K562 (cell line): ENCODE measurements around the gene FKRP. TPM values are rescaled to one million over a fixed set of nuclear protein-coding genes. Genes with fewer than 3 reads are reported as not detected.

Experiments used
- BMI1 ChIP-seq: fragments of 150-350 bp; IDR thresholded peaks from 2 replicates; pipeline ENCODE4 v1.6.1; 2014; ENCODE audit warnings: low read length
- CBX1 ChIP-seq: sonication (generic); IDR thresholded peaks from 2 replicates; pipeline ENCODE4 v1.6.1; 2016; ENCODE audit warnings: antibody characterized with exemption, low read depth, mild to moderate bottlenecking
- GTF2B ChIP-seq: IDR thresholded peaks from 2 replicates; pipeline ENCODE4 v1.6.1; 2011; ENCODE audit not compliant: insufficient read length; ENCODE audit errors: extremely low read depth
- KLF1 ChIP-seq: fragments of 450-650 bp; IDR thresholded peaks from 2 replicates; pipeline ENCODE4 v1.6.1; 2016; ENCODE audit warnings: missing genetic modification characterization, missing compliant biosample characterization
- MIER1 ChIP-seq: fragments of 450-650 bp; IDR thresholded peaks from 2 replicates; pipeline ENCODE4 v1.6.1; 2016; ENCODE audit warnings: antibody characterized with exemption, mild to moderate bottlenecking, low read depth
- MLLT1 ChIP-seq, 2 experiments: fragments of 450-650 bp; IDR thresholded peaks; 2 replicates each; pipeline ENCODE4 v1.6.1; 2016
- MNT ChIP-seq, 2 experiments: fragments of 450-650 bp; conservative IDR thresholded peaks; 2 replicates each; pipeline ENCODE4 v1.6.1; 2017; ENCODE audit warnings: mild to moderate bottlenecking in 2 of 2, moderate library complexity in 2 of 2
- MXI1 ChIP-seq: IDR thresholded peaks from 2 replicates; pipeline ENCODE4 v1.6.1; 2011; ENCODE audit warnings: low read depth, mild to moderate bottlenecking, improper control_type of control experiment, low read length
- NUFIP1 ChIP-seq: fragments of 450-650 bp; IDR thresholded peaks from 2 replicates; pipeline ENCODE4 v1.6.1; 2018; ENCODE audit not compliant: partially characterized antibody
- PHF8 ChIP-seq: fragments of 200-600 bp; sonication (generic); IDR thresholded peaks from 2 replicates; pipeline ENCODE4 v1.6.1; 2012; ENCODE audit warnings: mixed run types, mild to moderate bottlenecking, inconsistent platforms, low read length, moderate library complexity, borderline replicate concordance
- POLR2H ChIP-seq: IDR thresholded peaks from 2 replicates; pipeline ENCODE4 v1.6.1; 2016; ENCODE audit warnings: missing genetic modification characterization, low read depth, mild to moderate bottlenecking, control low read depth, missing compliant biosample characterization, moderate library complexity
- RERE ChIP-seq: sonication (generic); formaldehyde crosslinking; IDR thresholded peaks from 2 replicates; pipeline ENCODE4 v1.8.0; 2023; ENCODE audit warnings: missing genetic modification reagents, mild to moderate bottlenecking, borderline replicate concordance
- RFX7 ChIP-seq: fragments of 250-450 bp; sonication (Bioruptor Pico); IDR thresholded peaks from 2 replicates; pipeline ENCODE4 v1.5.1; 2021; ENCODE audit warnings: mild to moderate bottlenecking
- SIN3A ChIP-seq, 2 experiments: fragments of 150-350 bp in 1 of 2; IDR thresholded peaks; 2 replicates each; pipeline ENCODE4 v1.6.1; 2011 to 2016; ENCODE audit warnings: borderline replicate concordance in 2 of 2, low read depth in 2 of 2, low read length in 2 of 2, mild to moderate bottlenecking in 2 of 2, moderate library complexity in 2 of 2; ENCODE audit not compliant: control insufficient read depth in 1 of 2
- YBX1 ChIP-seq: fragments of 450-650 bp; IDR thresholded peaks from 2 replicates; pipeline ENCODE4 v1.7.1; 2016; ENCODE audit warnings: mild to moderate bottlenecking
- ZC3H11A ChIP-seq: IDR thresholded peaks from 2 replicates; pipeline ENCODE4 v1.6.1; 2012; ENCODE audit warnings: low read depth, low read length, improper control_type of control experiment
- ZZZ3 ChIP-seq: fragments of 450-650 bp; IDR thresholded peaks from 2 replicates; pipeline ENCODE4 v1.6.1; 2016; ENCODE audit warnings: antibody characterized with exemption, mild to moderate bottlenecking, moderate library complexity
- polyA plus RNA-seq, 8 experiments: library from polyadenylated mRNA; depleted of rRNA in 4 of 8; stranded (reverse) in 5 of 8; unstranded in 3 of 8; fragments of >200 nt; fragmentation: Nextera tagmentation in 2 of 8; fragmentation: Illumina TruSeq in 1 of 8; extraction: Ambion mirVana in 2 of 8; extraction: Trizol in 1 of 8; gene quantifications; 2 replicates each; pipeline versions ENCODE4 v1.2.1 to v1.2.3, GENCODE V29; 2011 to 2014; ENCODE audit warnings: inconsistent platforms in 1 of 8, missing spikeins in 1 of 8
- total RNA-seq, 7 experiments: library from RNA; depleted of rRNA in 6 of 7; stranded (reverse); fragments of >200 nt in 6 of 7; fragmentation: Illumina TruSeq in 2 of 7; extraction: Trizol in 2 of 7; gene quantifications; 2 replicates each; pipeline versions ENCODE4 v1.2.1 to v1.2.3, GENCODE V29; 2011 to 2021; ENCODE audit warnings: low replicate concordance in 1 of 7

The FKRP gene
- total and polyA plus RNA-seq, 9 of the 15 experiments (the other 6 are each of a cell fraction or from before 2014, with no cell fraction given), result 0.68 to 16.1 (median 6.5) TPM

GRCh38 chr19:46731007-46731501 is 14.8 kb upstream of the FKRP start (continued):
- TF ChIP-seq RERE (no peak), NUFIP1 (no peak), MIER1 (no peak), YBX1 (no peak), BMI1 (no peak), ZC3H11A (no peak), PHF8 (no peak), POLR2H (no peak), CBX1 (no peak), MNT (conservative IDR thresholded peaks at IDR 0.05) (peak in 1 of 2 experiments; percentile 69; a peak in 2 of 4 replicates), SIN3A (IDR thresholded peaks at IDR 0.05; ENCODE audit: borderline replicate concordance in 2 of 2, control insufficient read depth in 1 of 2, low read depth in 2 of 2, low read length in 2 of 2) (no peak; a peak in 1 of 4 replicates), ZZZ3 (no peak), MLLT1 (IDR thresholded peaks at IDR 0.05) (no peak), GTF2B (no peak), MXI1 (0 out of 2 replicates have a peak, but pooled peaks have one; percentile 33), RFX7 (CRISPR knock-in tag) (0 out of 2 replicates have a peak, but pooled peaks have one; percentile 49), KLF1 (no peak)
